AML-193 (cell line): Measurements from ENCODE around the gene DLG2.

ENCODE experiments used
- DNase-seq, 2 experiments: peaks; one replicate each; lab custom pipeline; 2025; lab: John Stamatoyannopoulos, UW

The DLG2 gene

DNA sequence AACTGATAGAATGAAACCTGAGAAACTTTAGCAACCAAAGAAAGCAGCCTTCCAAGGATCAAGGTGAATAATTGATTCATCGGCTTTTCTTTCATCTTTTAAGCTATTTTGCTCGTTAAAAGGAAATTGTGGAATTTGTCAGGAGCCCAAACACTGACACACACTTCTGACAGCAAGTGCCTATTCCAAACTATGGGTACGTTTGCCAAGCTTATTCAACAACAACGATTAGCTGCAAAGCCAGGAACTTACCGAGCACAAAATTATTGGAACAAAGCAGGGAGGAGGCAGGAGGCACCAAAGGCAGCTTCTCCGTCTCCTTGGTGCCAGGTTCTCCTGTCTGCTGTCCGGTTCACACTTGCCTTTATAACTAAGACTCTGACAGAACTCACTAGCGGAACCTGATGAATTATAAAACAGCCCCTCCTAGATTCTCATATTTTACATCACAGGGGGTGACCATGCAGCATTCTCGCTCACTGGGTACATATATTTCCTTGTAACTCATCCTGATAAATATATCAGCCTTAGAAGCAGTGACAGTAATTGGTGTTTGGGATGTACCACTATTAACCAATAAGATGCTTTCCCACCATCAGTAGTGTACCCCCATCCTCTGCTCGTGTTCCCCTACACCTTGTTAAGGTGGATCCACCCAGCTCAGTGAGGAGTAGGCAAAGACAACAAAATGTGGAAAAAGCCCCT lies 1945.1 kb downstream of the DLG2 start:
- no peak for DNase-seq

GRCh38 chr11:83681031-83681781 lies 1945.9 kb downstream of the DLG2 start:
- DNase-seq = no peak

- DNase-seq = no peak
Observed at GRCh38 chr11:83680321-83680720, 1946.8 kb downstream of the DLG2 start.

GRCh38 chr11:83678831-83679584 lies 1948.1 kb downstream of the DLG2 start:
- DNase-seq = no peak

- no peak for DNase-seq
Observed at GRCh38 chr11:83677730-83678129, 1949.4 kb downstream of the DLG2 start.

- DNase-seq = no peak
Observed at GRCh38 chr11:83676056-83676601, 1951.0 kb downstream of the DLG2 start.

DNA sequence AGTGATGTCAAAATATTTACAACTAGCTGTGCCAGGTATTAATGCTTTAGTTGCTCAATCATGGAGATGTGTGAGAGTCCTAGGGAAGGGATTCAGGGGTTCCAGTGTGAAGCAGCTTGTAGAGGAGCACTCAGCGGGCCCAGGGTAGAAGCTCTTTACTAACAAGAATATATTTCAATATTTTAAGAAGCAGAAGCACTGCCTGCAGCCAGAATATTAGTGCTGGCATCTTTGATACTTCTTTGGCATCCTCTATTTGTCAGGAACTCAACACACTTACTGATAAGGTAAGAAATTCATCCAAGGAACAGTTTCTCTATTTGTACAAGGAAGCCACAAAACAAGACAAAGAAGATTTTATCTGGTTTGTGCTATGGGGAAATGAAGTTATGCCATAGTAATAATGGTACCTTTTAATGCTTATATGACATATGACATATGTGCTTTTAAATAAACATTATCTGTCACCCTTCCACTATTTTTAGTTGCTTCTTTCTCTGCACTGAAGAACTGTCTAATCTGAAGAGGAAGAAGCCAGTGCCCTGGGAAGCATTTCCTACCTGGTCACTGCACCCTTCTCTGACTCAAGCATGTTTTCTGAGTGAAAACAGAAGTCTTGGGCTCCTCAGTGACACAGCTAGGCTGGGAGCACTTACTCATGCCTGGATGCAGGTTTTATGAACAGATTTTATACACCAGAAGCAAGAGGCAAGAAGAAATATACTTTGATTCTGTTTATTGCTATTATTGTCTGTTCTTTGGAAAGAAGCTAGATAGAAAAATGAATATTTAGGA lies 1952.8 kb downstream of the DLG2 start:
- DNase-seq = no peak

GRCh38 chr11:83671289-83671688 lies 1955.9 kb downstream of the DLG2 start:
- DNase-seq = no peak

DNA sequence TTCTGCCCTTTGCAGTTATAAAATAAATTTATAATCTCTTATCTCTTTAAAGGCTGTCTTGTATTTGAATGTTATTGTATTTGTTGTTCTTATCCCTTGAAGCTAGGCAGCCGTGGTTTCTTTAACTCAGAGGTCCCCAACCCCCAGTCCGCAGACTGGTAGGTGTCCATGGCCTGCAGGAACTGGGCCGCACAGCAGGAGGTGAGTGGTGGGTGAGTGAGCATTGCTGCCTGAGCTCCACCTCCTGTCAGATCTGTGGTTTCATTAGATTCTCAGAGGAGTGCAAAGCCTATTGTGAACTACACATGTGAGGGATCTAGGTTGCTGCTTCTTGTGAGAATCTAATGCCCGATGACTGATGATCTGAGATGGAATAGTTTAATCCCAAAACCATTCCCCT lies 1961.0 kb downstream of the DLG2 start:
- no peak for DNase-seq

GRCh38 chr11:83663988-83664387 lies 1963.2 kb downstream of the DLG2 start:
- DNase-seq = no peak

GRCh38 chr11:83663446-83663845 lies 1963.7 kb downstream of the DLG2 start:
- no peak for DNase-seq

DNA sequence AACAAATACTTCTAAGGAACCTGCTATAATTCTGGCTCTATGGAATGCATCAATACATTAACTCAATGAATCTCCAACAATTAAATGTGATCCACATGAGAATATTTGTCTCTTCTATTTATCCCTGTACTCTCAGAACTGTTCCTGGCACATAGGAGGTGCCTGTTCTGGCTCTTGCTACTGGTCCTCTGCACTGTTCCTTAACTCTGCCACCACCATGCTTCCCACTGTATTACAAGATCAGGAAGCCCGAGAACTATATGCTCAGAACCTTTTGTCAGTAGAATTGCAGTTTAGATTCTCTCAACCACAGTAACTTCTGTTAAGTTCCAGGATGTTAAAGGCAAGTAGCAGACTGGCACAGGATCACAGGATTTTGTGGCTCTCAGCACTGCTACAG lies 1964.7 kb downstream of the DLG2 start:
- no peak for DNase-seq

DNA sequence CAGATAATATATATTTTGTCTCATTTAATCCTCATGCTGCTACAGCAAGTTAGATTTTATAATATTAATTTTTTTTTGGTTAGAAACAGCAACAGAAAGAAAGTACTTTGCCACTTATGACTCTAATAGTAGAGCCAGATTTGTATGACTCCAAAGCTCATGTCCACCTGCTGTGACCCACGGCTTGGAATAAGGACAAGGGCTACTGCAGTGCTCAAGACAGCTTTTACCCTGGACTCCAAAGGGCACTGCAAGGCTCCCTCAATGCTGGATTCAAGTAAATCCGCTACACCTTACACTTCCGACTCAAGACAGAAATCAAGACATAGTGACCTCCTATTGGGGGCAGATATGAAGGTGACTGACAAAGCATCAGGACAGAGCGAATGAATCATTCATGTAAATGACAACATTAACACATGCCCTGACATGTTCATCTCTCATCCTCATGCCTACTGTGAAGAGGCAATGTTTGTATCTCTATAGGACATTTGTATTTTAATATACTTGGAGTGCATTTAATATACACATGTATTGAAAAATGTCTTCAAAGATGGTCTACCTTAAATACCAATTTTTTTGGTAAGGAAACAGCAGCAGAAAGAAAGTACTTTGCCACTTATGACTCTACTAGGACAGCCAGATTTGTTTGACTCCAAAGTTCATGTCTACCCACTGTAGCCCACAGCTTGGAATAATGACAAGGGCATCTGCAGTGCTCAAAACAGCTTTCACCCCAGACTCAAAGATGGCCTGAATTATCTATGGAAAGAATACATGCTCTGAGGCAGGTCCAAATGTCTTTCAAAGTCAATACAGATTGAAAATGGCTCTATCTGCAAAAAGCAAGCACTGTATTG lies 1965.4 kb downstream of the DLG2 start:
- DNase-seq = no peak

- no peak for DNase-seq
Observed at GRCh38 chr11:83659466-83659865, 1967.7 kb downstream of the DLG2 start.

DNA sequence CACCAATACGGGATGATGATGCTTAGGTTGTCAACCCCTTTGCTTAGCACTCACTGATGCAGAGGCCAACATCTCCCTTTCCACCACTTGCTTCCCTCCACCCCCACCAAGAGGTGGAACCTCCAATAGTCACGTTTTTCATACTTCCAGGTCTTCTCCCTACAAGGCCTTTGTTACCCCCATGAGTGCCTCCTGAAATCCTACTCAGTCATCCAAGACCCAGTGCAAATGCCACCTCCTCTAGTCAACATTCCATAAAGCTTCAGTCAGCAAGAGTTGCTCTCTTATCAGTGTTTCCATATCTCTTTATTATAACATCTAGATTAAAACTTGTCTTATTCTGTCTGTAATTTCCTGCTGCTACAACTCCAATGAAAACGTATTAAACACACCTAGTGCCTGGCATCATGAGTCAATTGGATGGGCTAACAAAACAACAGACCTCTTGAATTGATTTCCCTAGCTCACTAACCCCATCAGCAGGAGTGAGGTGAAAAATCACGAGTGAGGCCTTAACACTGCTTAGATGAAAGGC lies 1970.3 kb downstream of the DLG2 start:
- DNase-seq = no peak

- DNase-seq = no peak
Observed at GRCh38 chr11:83655976-83656375, 1971.2 kb downstream of the DLG2 start.

- DNase-seq = no peak
Observed at GRCh38 chr11:83649528-83649855, 1977.7 kb downstream of the DLG2 start.

DNA sequence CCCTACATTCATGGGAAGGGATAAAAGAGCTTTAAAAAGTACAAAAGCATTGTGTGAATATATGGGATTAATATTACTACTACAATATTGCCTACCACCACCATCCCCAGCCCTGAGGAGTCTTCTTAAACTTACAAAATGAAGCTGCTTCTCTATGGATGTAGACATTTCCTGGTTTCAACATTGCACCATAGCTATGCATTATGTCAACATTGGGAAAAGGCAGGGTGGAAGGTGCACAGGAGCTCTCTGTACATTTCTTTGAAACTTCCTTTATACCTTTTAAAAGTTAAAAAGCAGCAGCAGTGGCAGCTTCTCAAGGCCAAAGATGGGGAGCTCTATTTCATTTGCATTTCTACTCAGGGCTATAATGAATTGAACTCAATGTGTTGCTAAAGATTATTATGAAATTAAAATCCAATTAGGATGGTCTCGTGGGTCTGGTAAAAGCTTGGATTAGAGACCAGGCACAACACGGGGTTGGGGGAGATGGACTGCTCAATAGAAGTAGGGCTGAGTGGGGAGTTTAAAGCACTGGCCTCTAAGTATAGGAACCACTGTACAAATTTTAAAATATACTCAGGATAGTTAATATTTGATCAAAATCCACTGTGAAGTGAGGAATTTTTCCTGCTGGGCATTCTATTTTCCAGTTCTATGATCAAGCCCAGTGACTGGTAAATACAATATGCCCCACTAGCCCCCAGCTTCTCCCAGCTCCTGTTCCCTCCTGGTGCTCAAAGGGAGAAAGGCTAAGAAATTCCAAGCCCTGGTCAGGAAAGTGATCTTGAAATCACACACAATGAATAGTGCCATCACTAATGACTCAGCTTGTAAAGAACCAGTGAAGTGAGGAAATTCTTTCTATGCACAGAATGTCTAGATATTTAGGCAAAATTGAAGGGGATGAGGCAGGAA lies 1978.3 kb downstream of the DLG2 start:
- no peak for DNase-seq

GRCh38 chr11:83645561-83645960 lies 1981.6 kb downstream of the DLG2 start:
- DNase-seq = no peak

GRCh38 chr11:83643115-83643514 lies 1984.0 kb downstream of the DLG2 start:
- DNase-seq = no peak
